GM12892 (cell line): ENCODE results near the gene ADARB2.
"Not testable (repeated sequence)": the region's sequence is repeated elsewhere in the genome, so short reads cannot be mapped to it uniquely, and the experiment has no call there.

Source experiments
- POLR2A ChIP-seq: IDR thresholded peaks from 2 replicates; pipeline ENCODE4 v1.6.1; 2011; ENCODE audit warnings: low read depth, low read length, control low read depth
- POLR2AphosphoS5 ChIP-seq: IDR thresholded peaks from 2 replicates; pipeline ENCODE4 v1.6.1; 2011; ENCODE audit warnings: low read depth, low read length, control low read depth
- TAF1 ChIP-seq: IDR thresholded peaks from 2 replicates; pipeline ENCODE4 v1.6.1; 2011; ENCODE audit warnings: low read depth, mild to moderate bottlenecking, control low read depth, low read length, borderline replicate concordance

DNA sequence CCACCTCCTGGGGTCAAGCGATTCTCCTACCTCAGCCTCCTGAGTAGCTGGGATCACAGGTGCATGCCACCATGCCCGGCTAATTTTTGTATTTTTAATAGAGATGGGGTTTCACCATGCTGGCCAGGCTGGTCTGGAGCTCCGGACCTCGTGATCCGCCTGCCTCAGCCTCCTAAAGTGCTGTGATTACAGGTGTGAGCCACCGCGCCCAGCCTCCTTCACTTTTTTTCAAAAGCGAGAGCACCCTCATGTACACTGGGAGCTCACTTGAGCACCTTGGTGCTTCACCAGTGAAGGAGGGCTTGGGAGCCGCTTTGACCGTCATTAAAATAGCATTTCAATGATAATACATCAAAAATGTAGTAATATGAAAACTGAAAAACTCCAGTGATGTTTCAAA lies 578.8 kb downstream of the ADARB2 start:
- TF ChIP-seq POLR2A, TAF1, POLR2AphosphoS5: not testable (repeated sequence)
